ENCODE results near the gene SRC. TPM values are rescaled to one million over a fixed set of nuclear protein-coding genes. Genes with fewer than 3 reads are reported as not detected.

The SRC gene
- polyA plus RNA-seq, 1 donor (not counting 4 experiments of a cell fraction or from before 2014, with no cell fraction given) = 22.8 TPM

DNA sequence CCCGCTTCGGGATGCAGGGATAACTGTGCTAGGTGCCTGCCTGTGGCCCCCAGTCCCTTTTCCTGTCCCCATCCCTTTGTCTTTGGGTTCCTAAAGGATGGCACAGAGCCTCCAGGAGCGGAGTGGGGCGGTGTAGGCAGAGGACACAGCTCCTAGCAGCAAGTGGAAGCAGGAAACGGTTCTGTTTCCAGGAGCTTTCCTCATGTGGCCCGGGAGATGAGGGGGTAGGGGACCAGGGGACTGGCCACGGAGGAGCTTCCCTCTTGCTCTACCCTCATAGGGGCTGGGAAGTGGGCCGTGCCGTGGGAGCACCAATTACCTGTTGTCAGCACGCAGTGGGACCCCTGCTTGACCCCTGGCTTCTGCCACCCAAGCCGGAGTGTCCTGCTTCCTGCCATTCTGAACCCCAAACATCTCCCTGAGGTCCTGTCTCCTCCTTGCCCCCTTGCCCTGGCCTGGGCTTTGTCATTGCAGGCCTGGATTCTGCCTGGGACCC, 76.9 kb downstream of the SRC start:
- H2AFZ ChIP-seq (ENCODE audit: control insufficient read depth, low read length) = no peak overlapping the region
- H3K27me3 ChIP-seq (ENCODE audit: control insufficient read depth, extremely low read depth, insufficient read depth, low read length) = peaks cover 68% of the 10 kb centered on the region
- no peak overlapping the region for H3K9ac ChIP-seq (ENCODE audit: control insufficient read depth, extremely low read depth, insufficient read depth, low read length)
- TF ChIP-seq, protein P1, sequence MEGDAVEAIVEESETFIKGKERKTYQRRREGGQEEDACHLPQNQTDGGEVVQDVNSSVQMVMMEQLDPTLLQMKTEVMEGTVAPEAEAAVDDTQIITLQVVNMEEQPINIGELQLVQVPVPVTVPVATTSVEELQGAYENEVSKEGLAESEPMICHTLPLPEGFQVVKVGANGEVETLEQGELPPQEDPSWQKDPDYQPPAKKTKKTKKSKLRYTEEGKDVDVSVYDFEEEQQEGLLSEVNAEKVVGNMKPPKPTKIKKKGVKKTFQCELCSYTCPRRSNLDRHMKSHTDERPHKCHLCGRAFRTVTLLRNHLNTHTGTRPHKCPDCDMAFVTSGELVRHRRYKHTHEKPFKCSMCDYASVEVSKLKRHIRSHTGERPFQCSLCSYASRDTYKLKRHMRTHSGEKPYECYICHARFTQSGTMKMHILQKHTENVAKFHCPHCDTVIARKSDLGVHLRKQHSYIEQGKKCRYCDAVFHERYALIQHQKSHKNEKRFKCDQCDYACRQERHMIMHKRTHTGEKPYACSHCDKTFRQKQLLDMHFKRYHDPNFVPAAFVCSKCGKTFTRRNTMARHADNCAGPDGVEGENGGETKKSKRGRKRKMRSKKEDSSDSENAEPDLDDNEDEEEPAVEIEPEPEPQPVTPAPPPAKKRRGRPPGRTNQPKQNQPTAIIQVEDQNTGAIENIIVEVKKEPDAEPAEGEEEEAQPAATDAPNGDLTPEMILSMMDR (optimal IDR thresholded peaks at IDR 0.05 in 1 of 3, IDR thresholded peaks at IDR 0.05 in 1 of 3, conservative IDR thresholded peaks at IDR 0.05 in 1 of 3; ENCODE audit: extremely low read depth in 1 of 3, insufficient read depth in 2 of 3, low read length in 3 of 3) = no peak
- no peak for TF ChIP-seq EZH2 (IDR thresholded peaks at IDR 0.05; ENCODE audit: low read length)
- H3K4me2 ChIP-seq (ENCODE audit: control insufficient read depth, extremely low read depth, insufficient read depth, low read depth, low read length) = no peak overlapping the region
- FAIRE-seq = no peak
- H3K9me1 ChIP-seq (ENCODE audit: control insufficient read depth, extremely low read depth, insufficient read depth, low read length) = no peaks in the 10 kb centered on the region
- no peaks in the 10 kb centered on the region for H3K36me3 ChIP-seq (ENCODE audit: control insufficient read depth in 2 of 2, extremely low read depth in 1 of 2, insufficient read depth in 2 of 2, low read length in 2 of 2)
- H3K79me2 ChIP-seq (ENCODE audit: control insufficient read depth, insufficient read depth, low read length) = no peaks in the 10 kb centered on the region
- H3K4me3 ChIP-seq (ENCODE audit: control insufficient read depth in 2 of 3, extremely low read depth in 1 of 3, insufficient read depth in 2 of 3, low read depth in 1 of 3, low read length in 3 of 3) = no peak overlapping the region
- DNase-seq (ENCODE audit: low read depth, low spot score) = no peak
- H3K4me1 ChIP-seq (ENCODE audit: control insufficient read depth, extremely low read depth, insufficient read depth, low read length) = no peaks in the 10 kb centered on the region
- dilution Hi-C loops (cut with MboI; ENCODE audit: extremely low pct_ligation_motif_present, low sequenced_read_pairs) = no loop called here
- H3K9me3 ChIP-seq (ENCODE audit: control insufficient read depth, low read depth, low read length) = no peaks in the 10 kb centered on the region
- H3K27ac ChIP-seq (ENCODE audit: control insufficient read depth, insufficient read depth, low read length) = no peak overlapping the region
- peaks cover 7% of the 10 kb centered on the region for H4K20me1 ChIP-seq (ENCODE audit: control insufficient read depth, extremely low read depth, insufficient read depth, low read length)

DNA sequence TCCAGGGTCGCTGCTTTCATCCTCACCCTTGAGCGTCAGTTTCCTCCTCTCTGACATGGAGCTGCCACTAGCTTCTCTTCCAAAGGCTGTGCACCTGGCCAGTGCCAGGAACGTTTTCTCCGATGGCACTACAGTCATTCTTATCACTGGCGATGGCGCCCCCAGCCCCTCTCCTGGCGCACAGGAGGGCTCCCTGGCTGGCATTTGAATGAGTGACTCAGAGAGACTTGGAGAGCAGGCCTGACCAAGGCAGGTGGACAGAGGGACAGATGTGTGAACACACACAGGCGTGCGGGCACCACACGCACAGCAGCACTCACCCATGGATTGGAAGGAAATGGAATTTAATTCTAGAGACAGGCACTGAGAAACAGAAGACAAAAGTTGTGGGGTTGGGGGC, 77.6 kb downstream of the SRC start:
- TF ChIP-seq, protein P1 (optimal IDR thresholded peaks at IDR 0.05 in 1 of 3, IDR thresholded peaks at IDR 0.05 in 1 of 3, conservative IDR thresholded peaks at IDR 0.05 in 1 of 3; ENCODE audit: extremely low read depth in 1 of 3, insufficient read depth in 2 of 3, low read length in 3 of 3) = no peak
- TF ChIP-seq EZH2 (IDR thresholded peaks at IDR 0.05; ENCODE audit: low read length) = no peak
- FAIRE-seq (no peak), DNase-seq (ENCODE audit: low read depth, low spot score) (no peak)
- H3K36me3 ChIP-seq (ENCODE audit: control insufficient read depth in 2 of 2, extremely low read depth in 1 of 2, insufficient read depth in 2 of 2, low read length in 2 of 2) = no peaks in the 10 kb centered on the region
- no peaks in the 10 kb centered on the region for H3K4me1 ChIP-seq (ENCODE audit: control insufficient read depth, extremely low read depth, insufficient read depth, low read length)
- H3K27me3 ChIP-seq (ENCODE audit: control insufficient read depth, extremely low read depth, insufficient read depth, low read length) = peaks cover 61% of the 10 kb centered on the region
- H3K79me2 ChIP-seq (ENCODE audit: control insufficient read depth, insufficient read depth, low read length) = no peaks in the 10 kb centered on the region
- H3K4me3 ChIP-seq (ENCODE audit: control insufficient read depth in 2 of 3, extremely low read depth in 1 of 3, insufficient read depth in 2 of 3, low read depth in 1 of 3, low read length in 3 of 3) = no peak overlapping the region
- H2AFZ ChIP-seq (ENCODE audit: control insufficient read depth, low read length) = no peak overlapping the region
- H3K9me1 ChIP-seq (ENCODE audit: control insufficient read depth, extremely low read depth, insufficient read depth, low read length) = no peaks in the 10 kb centered on the region
- H3K9me3 ChIP-seq (ENCODE audit: control insufficient read depth, low read depth, low read length) = no peaks in the 10 kb centered on the region
- H3K9ac ChIP-seq (ENCODE audit: control insufficient read depth, extremely low read depth, insufficient read depth, low read length) = no peak overlapping the region
- dilution Hi-C loops (cut with MboI; ENCODE audit: extremely low pct_ligation_motif_present, low sequenced_read_pairs) = no loop called here
- H3K4me2 ChIP-seq (ENCODE audit: control insufficient read depth, extremely low read depth, insufficient read depth, low read depth, low read length) = no peak overlapping the region
- H4K20me1 ChIP-seq (ENCODE audit: control insufficient read depth, extremely low read depth, insufficient read depth, low read length) = peaks cover 7% of the 10 kb centered on the region
- no peak overlapping the region for H3K27ac ChIP-seq (ENCODE audit: control insufficient read depth, insufficient read depth, low read length)
